NB4 (cell line): Measurements from ENCODE around the gene SREBF1.

Experiments used
- DNase-seq: peaks from one replicate; pipeline ENCODE4 v3.0.0; 2010; ENCODE audit warnings: low read depth
- H3K4me3 ChIP-seq: one replicate; pipeline ENCODE4 v1.5.1; 2011; ENCODE audit warnings: mild to moderate bottlenecking, low read depth, low read length, moderate library complexity
- CTCF ChIP-seq: IDR thresholded peaks from one replicate; pipeline ENCODE4 v1.5.1; 2012; ENCODE audit warnings: low read depth, low read length
- MAX ChIP-seq: IDR thresholded peaks from 2 replicates; pipeline ENCODE4 v1.6.1; 2011; ENCODE audit warnings: low read depth, low read length
- MYC ChIP-seq: IDR thresholded peaks from 2 replicates; pipeline ENCODE4 v1.6.1; 2011; ENCODE audit warnings: low read depth, low read length
- POLR2A ChIP-seq: IDR thresholded peaks from 2 replicates; pipeline ENCODE4 v1.6.1; 2011; ENCODE audit warnings: mild to moderate bottlenecking; ENCODE audit not compliant: insufficient read length; ENCODE audit errors: extremely low read depth

SREBF1 gene

GRCh38 chr17:17806611-17807274 lies 30.0 kb downstream of the SREBF1 start:
- DNase-seq = no peak
- TF ChIP-seq MAX (no peak), POLR2A (no peak), MYC (no peak), CTCF (no peak)
- H3K4me3 ChIP-seq = no peak overlapping the region

GRCh38 chr17:17806035-17806434 lies 30.8 kb downstream of the SREBF1 start:
- no peak overlapping the region for H3K4me3 ChIP-seq
- no peak for TF ChIP-seq MAX
- TF ChIP-seq CTCF = no peak
- no peak for TF ChIP-seq MYC
- TF ChIP-seq POLR2A = no peak
- no peak for DNase-seq

GRCh38 chr17:17805575-17805974 lies 31.2 kb downstream of the SREBF1 start:
- TF ChIP-seq MYC (no peak), MAX (no peak), POLR2A (no peak), CTCF (no peak)
- no peak overlapping the region for H3K4me3 ChIP-seq
- DNase-seq = no peak

GRCh38 chr17:17804007-17804406 lies 32.8 kb downstream of the SREBF1 start:
- no peak for DNase-seq
- no peak overlapping the region for H3K4me3 ChIP-seq
- TF ChIP-seq MYC = no peak
- TF ChIP-seq MAX = no peak
- no peak for TF ChIP-seq CTCF
- no peak for TF ChIP-seq POLR2A

- TF ChIP-seq MAX = no peak
- no peak for TF ChIP-seq CTCF
- TF ChIP-seq MYC = no peak
- no peak for TF ChIP-seq POLR2A
- no peak for DNase-seq
- H3K4me3 ChIP-seq = no peak overlapping the region
Observed at GRCh38 chr17:17801800-17802481, 34.8 kb downstream of the SREBF1 start.
